K562 (cell line): ENCODE data around the gene MYBPHL. TPM values are rescaled to one million over a fixed set of nuclear protein-coding genes. Genes with fewer than 3 reads are reported as not detected.

Source experiments
- CHD2 ChIP-seq: IDR thresholded peaks from 2 replicates; pipeline ENCODE4 v1.6.1; 2011; ENCODE audit warnings: low read depth, low read length
- FOSL1 ChIP-seq: fragments of 200-800 bp; sonication (Bioruptor generic); conservative IDR thresholded peaks from 2 replicates; pipeline ENCODE4 v1.6.1; 2016; ENCODE audit warnings: missing genetic modification characterization, missing compliant biosample characterization
- FOXK1 ChIP-seq: sonication (generic); formaldehyde crosslinking; IDR thresholded peaks from 2 replicates; pipeline ENCODE4 v1.8.0; 2022; ENCODE audit warnings: missing genetic modification reagents, mild to moderate bottlenecking, borderline replicate concordance
- LEF1 ChIP-seq: fragments of 450-650 bp; IDR thresholded peaks from 2 replicates; pipeline ENCODE4 v1.6.1; 2016; ENCODE audit warnings: mild to moderate bottlenecking
- NUFIP1 ChIP-seq: fragments of 450-650 bp; IDR thresholded peaks from 2 replicates; pipeline ENCODE4 v1.6.1; 2018; ENCODE audit not compliant: partially characterized antibody
- SLC30A9 ChIP-seq: fragments of 250-450 bp; sonication (Bioruptor Pico); IDR thresholded peaks from 2 replicates; pipeline ENCODE4 v1.8.0; 2022; ENCODE audit warnings: mild to moderate bottlenecking, moderate library complexity
- SMC3 ChIP-seq: conservative IDR thresholded peaks from 2 replicates; pipeline ENCODE4 v1.6.1; 2011; ENCODE audit warnings: low read depth, low read length, improper control_type of control experiment; ENCODE audit not compliant: insufficient read depth
- SP1 ChIP-seq: sonication (generic); formaldehyde crosslinking; IDR thresholded peaks from 2 replicates; pipeline ENCODE4 v1.8.1; 2022; ENCODE audit warnings: mild to moderate bottlenecking, missing genetic modification reagents
- TRIM24 ChIP-seq, 2 experiments: fragments of 450-650 bp; IDR thresholded peaks; 2 replicates each; pipeline ENCODE4 v1.6.1; 2016
- ZBTB2 ChIP-seq: fragments of 450-650 bp; IDR thresholded peaks from 2 replicates; pipeline ENCODE4 v1.6.1; 2016; ENCODE audit warnings: antibody characterized with exemption
- ZBTB40 ChIP-seq, 2 experiments: fragments of 450-650 bp in 1 of 2; sonication (generic) in 1 of 2; formaldehyde crosslinking in 1 of 2; IDR thresholded peaks; 2 replicates each; pipeline versions ENCODE4 v1.7.1 to v1.9.0; 2016 to 2022; ENCODE audit warnings: inconsistent platforms in 1 of 2, mild to moderate bottlenecking in 1 of 2, missing genetic modification reagents in 1 of 2
- ZFP1 ChIP-seq: fragments of 450-650 bp; formaldehyde crosslinking; IDR thresholded peaks from 2 replicates; pipeline ENCODE4 v1.4.0; 2020; ENCODE audit warnings: mild to moderate bottlenecking, mixed read lengths
- ZKSCAN3 ChIP-seq: fragments of 250-450 bp; sonication (Bioruptor Pico); IDR thresholded peaks from 2 replicates; pipeline ENCODE4 v1.4.0; 2020
- ZNF277 ChIP-seq: fragments of 250-450 bp; sonication (Bioruptor Pico); IDR thresholded peaks from 2 replicates; pipeline ENCODE4 v1.8.0; 2022; ENCODE audit warnings: inconsistent platforms, mild to moderate bottlenecking, moderate library complexity, borderline replicate concordance
- ZNF778 ChIP-seq: fragments of 450-650 bp; formaldehyde crosslinking; IDR thresholded peaks from 2 replicates; pipeline ENCODE4 v1.4.0; 2020; ENCODE audit warnings: mild to moderate bottlenecking, moderate library complexity
- polyA plus RNA-seq, 8 experiments: library from polyadenylated mRNA; depleted of rRNA in 4 of 8; stranded (reverse) in 5 of 8; unstranded in 3 of 8; fragments of >200 nt; fragmentation: Nextera tagmentation in 2 of 8; fragmentation: Illumina TruSeq in 1 of 8; extraction: Ambion mirVana in 2 of 8; extraction: Trizol in 1 of 8; gene quantifications; 2 replicates each; pipeline versions ENCODE4 v1.2.1 to v1.2.3, GENCODE V29; 2011 to 2014; ENCODE audit warnings: inconsistent platforms in 1 of 8, missing spikeins in 1 of 8
- total RNA-seq, 7 experiments: library from RNA; depleted of rRNA in 6 of 7; stranded (reverse); fragments of >200 nt in 6 of 7; fragmentation: Illumina TruSeq in 2 of 7; extraction: Trizol in 2 of 7; gene quantifications; 2 replicates each; pipeline versions ENCODE4 v1.2.1 to v1.2.3, GENCODE V29; 2011 to 2021; ENCODE audit warnings: low replicate concordance in 1 of 7

The MYBPHL gene
- total and polyA plus RNA-seq, 9 of the 15 experiments (the other 6 are each of a cell fraction or from before 2014, with no cell fraction given) = 0.20 to 1.9 (median 0.33) TPM

GRCh38 chr1:109263597-109264378 is 43.0 kb downstream of the MYBPHL start (continued):
- TF ChIP-seq CHD2 (no peak; the same call in 1 of the 2 replicates), SLC30A9 (no peak), ZKSCAN3 (CRISPR knock-in tag) (no peak), SMC3 (peak; percentile 100), ZBTB2 (peak; percentile 76), FOXK1 (CRISPR knock-in tag) (peak; percentile 98), SP1 (CRISPR knock-in tag) (peak; percentile 94), ZFP1 (no peak), NUFIP1 (peak; percentile 60), LEF1 (no peak), TRIM24 (IDR thresholded peaks at IDR 0.05) (0 out of 4 replicates have a peak, but pooled peaks of 1 of the 2 experiments have one; percentile 56), ZNF778 (no peak), ZNF277 (CRISPR knock-in tag) (no peak), ZBTB40 (IDR thresholded peaks at IDR 0.05) (no peak), ZBTB40 (CRISPR knock-in tag; IDR thresholded peaks at IDR 0.05) (0 out of 2 replicates have a peak, but pooled peaks have one; percentile 67), FOSL1 (tag) (no peak)
